ENCODE measurements around the gene HNRNPUL2. TPM values are rescaled to one million over a fixed set of nuclear protein-coding genes. Genes with fewer than 3 reads are reported as not detected.
A peak's percentile ranks its signal among the peaks of the same experiment; 100 is the strongest.

Gene HNRNPUL2
- total and polyA plus RNA-seq, 2 donors (not counting 3 experiments of a cell fraction or from before 2014, with no cell fraction given): 18.3 to 56.2 TPM

- Histone ChIP-seq H3K4me3 (replicated peaks in 1 of 3; ENCODE audit: insufficient read depth in 1 of 3, low read depth in 1 of 3, low read length in 3 of 3) (peak overlapping the region; percentile 49 to 92 (median 77)), H3K9ac (replicated peaks; ENCODE audit: extremely low read depth, insufficient read depth, low read length) (peak overlapping the region; percentile 80), H3K9me3 (replicated peaks; ENCODE audit: control insufficient read depth, insufficient read depth, low read length) (no peaks in the 10 kb centered on the region), H3K9me1 (replicated peaks; ENCODE audit: control insufficient read depth, extremely low read depth, insufficient read depth, low read length) (no peaks in the 10 kb centered on the region), H3K4me2 (ENCODE audit: insufficient read depth, low read length) (peak overlapping the region; percentile 96), H3K36me3 (ENCODE audit: control insufficient read depth in 2 of 2, extremely low read depth in 1 of 2, insufficient read depth in 2 of 2, low read length in 2 of 2) (peaks cover 0 to 2% of the 10 kb centered on the region in 2 experiments), H3K27me3 (ENCODE audit: control insufficient read depth in 2 of 2, insufficient read depth in 2 of 2, low read length in 2 of 2) (no peaks in the 10 kb centered on the region), H3K27ac (ENCODE audit: insufficient read depth, low read depth, low read length) (peak overlapping the region; percentile 69), H3K4me1 (ENCODE audit: control insufficient read depth, extremely low read depth, insufficient read depth, low read length) (peaks cover 15% of the 10 kb centered on the region), H4K20me1 (replicated peaks; ENCODE audit: control insufficient read depth, extremely low read depth, insufficient read depth, low read length) (no peaks in the 10 kb centered on the region), H3K79me2 (ENCODE audit: control insufficient read depth, insufficient read depth, low read length) (peaks cover 30% of the 10 kb centered on the region), H2AFZ (ENCODE audit: low read depth, low read length) (peak overlapping the region; percentile 95)
- CTCF ChIA-PET: interaction anchor here (0.8 to 3.2 kb wide), 7 partner anchors 10 to 276 kb away, joined by 3 to 30 read pairs (median 4); partner anchors contain the start of gene EEF1G
- POLR2A ChIA-PET: interaction anchor here (0.6 to 1.7 kb wide), 8 partner anchors 9 to 170 kb away, joined by 3 to 9 read pairs (median 5); partner anchors contain the start of genes GANAB, INTS5, MTA2 and TUT1
- BruUV-seq (replicated peaks): no TSS peak
- intact Hi-C loops (cut with micrococcal nuclease) (no loop called here), dilution Hi-C loops (cut with MboI; ENCODE audit: extremely low pct_ligation_motif_present, low sequenced_read_pairs) (no loop called here)
- peak; percentile 83 for FAIRE-seq
- DNase-seq (ENCODE audit: low read depth, low spot score): no peak
- no peak for TF ChIP-seq POLR2AphosphoS5 (IDR thresholded peaks at IDR 0.05; ENCODE audit: insufficient read depth, low read depth, low read length)
- no peak for TF ChIP-seq MYC (IDR thresholded peaks at IDR 0.05; ENCODE audit: low read depth, low read length)
- TF ChIP-seq FOS (IDR thresholded peaks at IDR 0.05; ENCODE audit: borderline replicate concordance, insufficient read depth, low read length): no peak
- no peak for TF ChIP-seq MAX (IDR thresholded peaks at IDR 0.05; ENCODE audit: insufficient read depth, insufficient read length)
- no peak for TF ChIP-seq CTCF (IDR thresholded peaks at IDR 0.05; ENCODE audit: extremely low read depth in 1 of 2, insufficient read depth in 1 of 2, low read depth in 1 of 2, low read length in 2 of 2)
- no peak for TF ChIP-seq EZH2 (IDR thresholded peaks at IDR 0.05; ENCODE audit: borderline replicate concordance, low read depth, low read length, severe bottlenecking)
- TF ChIP-seq JUN (IDR thresholded peaks at IDR 0.05; ENCODE audit: borderline replicate concordance, insufficient read depth, insufficient read length, low read depth): no peak
Measured at GRCh38 chr11:62671236-62671607, 56.0 kb downstream of the HNRNPUL2 start.
